NCI-H2029 (cell line): ENCODE data around the gene PSD2.

ENCODE experiments used
- DNase-seq: peaks from one replicate; lab custom pipeline; 2025; lab: John Stamatoyannopoulos, UW

PSD2 gene

DNA sequence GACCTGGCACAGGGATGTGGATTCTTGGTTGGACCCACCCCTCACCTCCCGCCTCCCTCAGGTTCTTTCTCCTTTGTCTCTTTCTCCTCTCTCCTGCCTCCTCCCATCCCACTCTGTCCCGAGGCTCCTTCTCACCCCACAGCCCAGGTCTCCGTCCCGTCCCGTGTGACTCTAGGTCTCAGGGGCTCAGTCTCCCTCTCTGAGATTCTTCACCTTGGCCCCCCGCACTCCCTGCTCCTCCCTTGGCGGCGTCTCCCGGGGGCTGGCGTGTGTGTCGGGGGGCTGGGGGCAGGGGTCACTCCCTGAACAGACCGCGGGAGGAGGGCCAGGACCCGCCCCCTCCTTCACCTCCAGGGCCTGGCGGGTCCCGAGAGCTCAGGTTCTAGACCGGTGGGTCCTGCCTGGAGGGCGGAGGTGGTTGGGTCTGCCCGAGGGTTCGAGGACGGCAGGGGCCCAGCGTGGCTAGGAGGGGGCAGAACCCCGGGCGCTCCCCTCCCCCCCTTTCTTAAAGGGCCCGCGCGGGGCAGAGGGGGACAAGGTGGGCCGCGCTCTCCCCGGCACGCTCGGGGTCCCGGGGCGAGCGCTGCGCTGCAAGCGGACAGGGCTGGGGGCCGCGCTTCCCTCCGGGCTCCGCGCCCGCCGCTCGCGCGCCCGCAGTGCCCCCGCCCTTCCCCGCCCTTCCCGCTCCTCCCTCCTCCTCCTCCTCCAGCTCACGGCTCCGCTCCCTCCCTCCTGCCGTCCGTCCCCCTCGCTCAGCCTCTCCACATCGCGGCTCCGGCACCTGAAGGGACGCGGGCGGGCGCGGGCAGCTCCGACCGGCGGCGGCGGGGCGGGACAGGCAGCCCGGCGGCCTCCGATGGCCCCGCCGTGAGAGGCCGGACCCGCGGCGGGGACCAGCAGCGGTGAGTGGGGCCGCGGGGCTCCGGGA, at the start of gene PSD2:
TSS of gene PSD2 (plus strand) at position 735 of the 928 bp plus-strand sequence. CDS start 13,633 bp downstream, outside the sequence.
- DNase-seq: peak; percentile 13

DNA sequence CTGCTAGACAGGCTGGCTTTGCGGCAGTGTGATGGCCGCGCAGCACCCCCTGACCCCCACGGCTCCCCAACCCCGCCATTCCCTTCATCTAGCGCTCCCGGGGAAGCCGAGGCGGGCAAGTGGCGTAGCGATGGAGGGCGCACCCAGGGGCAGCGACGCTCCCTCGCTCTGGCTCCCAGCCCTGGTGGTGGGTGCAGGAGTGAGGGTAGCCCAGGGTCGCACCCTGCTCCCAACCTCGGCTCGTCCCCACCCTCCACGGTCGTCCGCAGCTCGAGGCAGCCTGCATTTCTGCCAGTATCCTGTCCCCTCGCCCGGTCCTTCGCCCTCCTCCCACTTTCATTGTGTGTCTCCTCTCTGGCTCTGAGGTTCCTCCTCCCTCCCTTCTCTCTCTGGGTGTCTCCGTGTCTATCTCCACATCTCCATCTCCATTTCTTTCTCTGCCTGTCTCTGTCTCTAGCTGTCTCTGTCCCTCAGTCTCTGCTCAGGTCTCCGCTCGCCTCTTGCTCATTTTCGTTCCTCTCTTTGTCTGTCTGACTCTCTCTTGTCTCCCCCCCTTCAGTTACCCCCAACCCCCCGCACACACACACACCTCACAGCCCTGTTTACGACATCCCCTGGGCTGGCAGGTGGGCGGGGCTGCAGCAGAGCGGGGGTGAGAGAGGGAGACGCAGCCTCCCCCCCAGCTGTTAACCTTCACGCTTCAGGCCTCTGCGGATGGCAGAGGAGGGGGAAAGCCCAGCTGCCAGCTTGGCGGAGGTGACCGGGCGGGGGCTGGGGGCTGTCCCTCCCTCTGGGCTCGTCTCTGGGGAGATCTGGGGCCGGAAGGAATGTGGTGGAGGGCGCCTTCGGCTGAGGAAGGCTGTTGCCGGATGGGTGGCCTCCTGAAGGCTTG, 48.7 kb upstream of the PSD2 start:
- DNase-seq: no peak

DNA sequence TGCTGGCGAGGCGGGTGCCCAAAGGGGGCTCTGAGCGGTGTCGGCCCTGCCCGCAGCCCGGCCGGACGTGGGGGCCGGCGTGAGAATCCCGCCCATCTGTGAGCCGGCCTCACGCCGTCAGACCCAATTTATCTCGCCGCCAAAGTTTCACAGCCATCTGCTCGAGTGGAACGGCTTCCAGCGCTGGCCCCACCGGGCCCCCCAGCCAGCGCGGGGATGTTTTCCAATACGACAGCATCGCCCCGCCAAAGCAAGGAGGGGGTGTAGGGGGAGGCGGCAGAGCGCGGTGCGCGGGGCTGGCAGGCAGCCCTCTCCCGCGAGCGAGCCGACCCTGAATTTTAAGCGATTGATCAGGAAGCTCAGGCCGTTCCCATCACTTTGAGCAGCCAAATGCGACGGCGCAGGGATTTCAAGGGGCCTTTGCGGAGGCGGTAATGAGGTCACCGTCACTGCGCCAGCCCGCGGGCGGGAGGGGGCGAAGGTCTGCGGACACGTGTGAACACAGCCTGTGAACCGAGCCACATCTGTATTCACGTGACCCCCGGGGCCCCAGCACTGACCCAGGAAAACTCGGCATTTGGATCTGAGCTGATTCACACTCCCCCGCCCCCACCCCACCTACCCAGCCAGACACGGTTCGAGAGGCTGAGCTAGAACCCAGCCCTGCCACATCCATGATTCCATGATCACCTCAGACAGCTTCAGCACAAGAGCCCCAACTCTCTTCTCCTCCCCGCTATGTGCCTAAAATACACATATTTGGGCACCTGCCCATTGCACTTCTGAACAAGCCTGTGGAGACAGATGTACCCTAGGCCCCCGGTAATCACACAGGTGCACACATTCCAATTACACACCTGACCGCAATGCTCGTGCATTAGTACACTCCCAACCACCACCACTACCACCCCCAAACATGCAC, 47.8 kb upstream of the PSD2 start:
- peak; percentile 18 for DNase-seq

DNA sequence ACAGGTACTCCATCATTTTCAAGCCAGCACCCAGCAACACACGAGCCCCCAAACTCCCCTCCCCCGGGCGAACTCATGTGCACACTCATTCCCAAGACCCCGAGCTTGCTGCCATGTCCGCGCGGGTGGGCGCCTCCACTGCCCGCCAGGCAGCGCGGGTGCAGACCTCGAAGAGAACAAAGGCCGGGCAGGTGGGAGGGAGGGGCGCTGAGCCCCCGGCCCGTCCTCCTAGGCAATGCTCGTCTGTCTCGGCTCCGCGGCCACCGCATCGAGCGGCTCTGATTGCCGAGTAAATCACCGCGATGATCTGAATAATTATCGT, 47.1 kb upstream of the PSD2 start:
- no peak for DNase-seq

DNA sequence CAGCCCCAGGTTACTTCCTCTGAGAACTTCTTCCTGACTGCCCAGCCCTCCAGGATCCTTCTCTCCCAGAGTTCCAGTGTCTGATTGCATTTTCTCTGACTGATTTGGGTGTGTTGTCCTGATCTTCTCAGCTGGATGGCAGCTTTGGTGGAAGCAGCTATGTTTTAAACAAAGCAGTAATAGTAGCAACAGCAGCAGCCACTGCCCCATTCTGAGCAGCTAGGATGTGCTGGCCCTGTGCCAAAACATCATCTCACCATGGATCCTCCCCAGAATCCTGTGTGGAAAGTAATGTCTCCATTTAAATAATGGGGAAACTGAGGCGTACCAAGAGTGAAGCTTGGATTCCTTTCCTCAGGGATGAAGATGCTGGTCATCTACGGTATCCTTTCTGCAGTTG, 46.4 kb upstream of the PSD2 start:
- no peak for DNase-seq

DNA sequence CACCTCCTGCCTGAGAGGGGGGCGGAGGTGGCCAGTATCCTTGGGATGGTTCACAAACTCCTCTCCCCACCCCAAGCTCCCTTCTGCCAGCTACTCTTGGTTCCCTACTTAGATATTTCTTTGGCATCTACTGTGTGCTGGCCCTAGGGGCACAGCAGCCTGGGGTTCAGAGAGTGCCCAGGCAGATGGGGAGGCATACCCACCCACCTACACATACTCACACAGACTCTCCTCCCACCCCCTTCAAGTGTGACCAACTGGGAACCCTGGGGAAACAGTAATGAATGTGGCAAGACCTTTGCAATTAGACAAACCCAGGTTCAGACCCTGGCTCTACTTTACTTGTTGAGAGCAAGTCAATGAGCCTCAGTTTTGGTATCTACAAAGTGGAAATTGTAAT, 44.4 kb upstream of the PSD2 start:
- no peak for DNase-seq

DNA sequence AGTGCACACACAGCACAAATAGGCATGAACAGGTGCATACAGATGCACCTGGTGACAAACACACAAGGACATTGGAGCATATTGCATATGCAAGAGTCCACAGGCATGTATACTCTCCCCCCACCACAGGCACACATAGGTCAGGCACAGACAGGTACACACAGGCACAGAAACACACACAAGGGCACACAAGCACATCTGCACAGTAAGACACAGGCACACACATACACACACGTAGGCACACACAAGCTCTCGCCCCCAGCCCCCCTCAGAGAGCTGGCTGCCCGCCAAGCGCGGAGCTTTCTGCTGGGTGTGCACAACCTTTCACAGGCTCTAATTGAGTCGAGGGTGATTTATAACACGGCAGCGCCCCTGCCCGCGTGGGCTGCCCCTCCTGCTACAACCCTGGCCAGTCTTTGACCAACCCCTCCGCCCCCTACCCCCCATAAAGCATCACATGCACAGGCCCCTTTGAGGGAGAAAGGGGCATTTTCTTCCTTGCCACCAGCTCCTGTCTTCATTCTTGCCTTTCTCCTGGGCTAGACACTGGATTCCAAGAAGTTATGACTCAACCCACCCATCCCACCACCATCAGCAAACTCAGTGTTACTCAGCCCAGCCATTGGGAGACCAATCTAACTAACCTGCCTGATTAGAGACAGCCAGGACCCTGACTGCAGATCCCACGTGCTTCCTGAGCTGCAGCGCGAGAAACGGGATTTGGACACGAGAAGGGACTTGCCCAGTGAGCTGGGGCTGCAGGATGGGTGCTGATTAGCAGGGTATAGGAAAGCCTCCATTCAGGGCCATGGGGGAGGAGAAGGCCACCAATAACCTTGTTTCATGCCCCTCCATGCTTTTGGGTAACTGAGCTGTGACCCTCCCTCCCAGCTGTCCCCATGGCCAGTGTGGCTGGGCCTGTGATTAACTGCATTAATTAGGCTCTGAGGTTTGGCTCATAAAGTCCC, 42.8 kb upstream of the PSD2 start:
- no peak for DNase-seq

DNA sequence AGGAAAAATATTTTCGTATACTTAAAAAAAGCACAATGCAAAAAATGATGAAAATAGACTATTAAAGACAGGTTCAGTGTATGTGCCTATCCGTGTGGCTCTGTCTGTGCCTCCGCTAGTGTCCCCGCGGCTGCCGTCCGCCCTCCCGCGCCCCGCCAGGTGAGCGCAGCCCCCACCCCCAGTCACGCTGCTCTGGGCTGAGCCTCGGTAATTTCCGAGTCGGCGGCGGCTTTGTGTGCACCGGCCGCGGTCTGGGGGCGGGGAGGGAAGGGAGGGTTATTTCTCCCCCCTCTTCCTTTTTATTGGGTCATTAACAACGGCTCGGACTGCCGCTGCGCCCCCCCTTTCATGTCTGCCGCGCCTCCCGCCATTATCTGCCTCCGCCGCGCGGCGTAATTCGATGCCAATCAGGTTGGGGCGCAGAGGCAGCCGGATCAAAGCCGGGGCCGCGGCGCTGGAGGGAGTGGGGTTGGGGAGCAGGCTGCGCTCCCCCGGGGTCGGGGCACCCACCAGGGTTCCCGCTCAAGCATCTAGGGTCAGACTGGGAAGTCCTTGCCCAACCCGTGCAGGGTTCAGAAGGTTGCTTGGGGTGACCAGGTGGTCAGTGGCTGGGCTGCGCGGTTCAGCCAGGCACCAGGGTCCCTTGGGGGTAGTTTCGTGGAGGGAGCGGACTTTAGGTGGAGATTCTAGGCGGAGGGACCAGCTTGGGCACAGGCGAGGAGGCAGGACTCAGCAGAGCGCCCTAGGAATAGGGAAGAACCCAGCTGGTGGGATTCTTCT, 39.5 kb upstream of the PSD2 start:
- no peak for DNase-seq

DNA sequence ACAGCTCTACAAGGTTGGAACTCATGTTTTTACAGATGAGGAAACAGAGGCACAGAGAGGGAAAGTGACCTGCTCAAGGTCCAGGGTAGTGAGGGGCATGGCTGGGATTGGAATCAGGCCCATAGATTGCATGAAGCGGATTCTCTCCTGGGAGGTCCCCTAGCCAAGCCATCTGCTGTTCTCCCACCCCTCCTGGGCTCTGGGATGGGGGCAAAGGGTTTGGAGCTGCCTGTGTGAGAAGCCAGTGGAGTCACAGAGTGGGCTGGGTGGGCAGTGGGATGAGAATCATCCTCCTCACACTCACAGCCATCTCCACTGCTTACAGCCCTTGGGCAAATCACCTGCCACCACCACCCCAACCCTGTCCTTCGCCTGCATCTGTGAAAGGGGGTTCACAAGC, 38.6 kb upstream of the PSD2 start:
- DNase-seq: no peak

DNA sequence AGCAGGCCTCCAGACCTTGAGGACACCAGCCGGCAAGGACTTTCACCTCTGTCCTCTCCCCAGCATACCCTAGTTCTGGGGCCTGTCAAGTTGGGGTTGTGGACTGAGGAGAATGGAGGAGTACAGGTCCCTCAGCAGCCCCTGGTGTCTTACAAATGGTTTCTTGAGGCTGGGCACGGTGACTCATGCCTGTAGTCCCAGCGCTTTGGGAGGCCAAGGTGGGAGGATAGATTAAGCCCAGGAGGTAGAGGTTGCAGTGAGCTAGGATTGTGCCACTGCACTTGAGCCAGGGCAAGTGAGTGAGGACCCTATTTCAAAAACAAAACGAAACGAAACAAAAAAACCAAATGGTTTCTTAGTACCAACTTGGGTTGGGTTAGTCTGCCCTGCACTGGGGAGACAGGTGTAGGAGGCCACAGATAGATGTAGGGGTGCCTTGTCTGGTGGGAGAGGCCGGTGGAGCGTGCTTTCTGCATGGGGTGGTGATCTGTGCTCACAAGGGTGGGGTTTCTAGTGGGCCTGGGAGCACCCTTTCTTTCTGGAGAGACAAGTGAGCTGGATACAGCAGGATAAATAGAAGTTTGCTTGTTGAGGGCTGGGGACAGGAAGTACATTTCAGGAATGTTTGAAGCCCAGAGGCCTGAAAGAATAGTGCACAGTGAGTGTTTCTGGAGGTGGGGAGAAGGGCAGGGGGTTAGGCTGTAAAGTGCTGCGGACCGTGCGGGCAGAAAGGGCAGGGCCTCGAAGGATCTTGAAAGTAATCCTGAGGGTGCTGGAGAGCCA, 37.7 kb upstream of the PSD2 start:
- DNase-seq: no peak

DNA sequence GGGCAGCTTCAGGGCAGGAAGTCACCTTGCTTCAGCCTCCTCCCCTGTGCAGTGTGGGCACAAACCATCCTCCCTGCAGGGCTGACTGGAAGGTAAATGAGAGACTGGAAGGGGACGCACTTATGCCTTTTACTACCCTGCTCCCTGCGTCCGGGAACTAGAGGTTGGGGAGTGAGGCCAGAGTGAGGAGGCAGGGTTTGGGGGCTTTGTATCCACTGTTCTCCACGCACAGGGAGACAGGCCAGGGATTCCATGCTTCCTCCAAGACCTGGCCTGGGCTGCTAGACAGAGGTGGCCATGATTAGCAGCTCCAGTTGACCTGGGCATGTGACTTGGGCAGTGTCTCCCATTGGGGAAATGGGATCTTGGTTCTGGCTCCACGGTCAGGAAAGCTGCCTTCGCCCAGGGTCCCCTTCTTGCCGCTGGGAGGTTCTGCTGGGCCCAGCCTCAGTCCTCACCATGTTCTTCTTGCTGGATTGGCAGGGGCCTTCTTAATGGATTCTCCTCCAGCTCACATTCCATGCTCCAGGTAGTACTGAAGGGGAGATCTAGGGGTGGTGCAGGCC, 37.0 kb upstream of the PSD2 start:
- no peak for DNase-seq

DNA sequence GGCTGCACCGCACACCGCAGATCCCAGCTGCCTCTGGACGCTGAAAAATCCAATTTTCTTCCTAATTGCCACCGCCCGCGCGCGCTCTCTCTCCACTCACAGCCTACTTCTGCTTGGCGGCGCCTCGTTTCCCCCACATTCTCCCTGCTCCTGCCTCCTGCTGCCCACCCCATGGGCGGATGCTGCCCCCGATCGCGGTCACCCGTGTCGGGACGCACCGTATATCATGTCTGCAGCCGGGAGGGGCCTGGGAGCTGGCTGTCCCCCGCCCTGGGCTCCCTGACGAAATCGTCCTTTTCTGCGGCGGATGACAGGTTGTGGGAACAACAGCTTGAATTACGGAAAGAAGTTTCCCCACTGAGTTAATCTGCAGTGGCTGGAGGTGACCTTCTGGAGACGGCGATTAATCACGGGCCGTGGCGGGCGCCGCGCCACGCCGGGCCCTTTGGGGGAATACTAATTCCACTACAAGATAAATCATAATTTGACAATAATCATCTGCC, 36.3 kb upstream of the PSD2 start:
- DNase-seq: no peak

DNA sequence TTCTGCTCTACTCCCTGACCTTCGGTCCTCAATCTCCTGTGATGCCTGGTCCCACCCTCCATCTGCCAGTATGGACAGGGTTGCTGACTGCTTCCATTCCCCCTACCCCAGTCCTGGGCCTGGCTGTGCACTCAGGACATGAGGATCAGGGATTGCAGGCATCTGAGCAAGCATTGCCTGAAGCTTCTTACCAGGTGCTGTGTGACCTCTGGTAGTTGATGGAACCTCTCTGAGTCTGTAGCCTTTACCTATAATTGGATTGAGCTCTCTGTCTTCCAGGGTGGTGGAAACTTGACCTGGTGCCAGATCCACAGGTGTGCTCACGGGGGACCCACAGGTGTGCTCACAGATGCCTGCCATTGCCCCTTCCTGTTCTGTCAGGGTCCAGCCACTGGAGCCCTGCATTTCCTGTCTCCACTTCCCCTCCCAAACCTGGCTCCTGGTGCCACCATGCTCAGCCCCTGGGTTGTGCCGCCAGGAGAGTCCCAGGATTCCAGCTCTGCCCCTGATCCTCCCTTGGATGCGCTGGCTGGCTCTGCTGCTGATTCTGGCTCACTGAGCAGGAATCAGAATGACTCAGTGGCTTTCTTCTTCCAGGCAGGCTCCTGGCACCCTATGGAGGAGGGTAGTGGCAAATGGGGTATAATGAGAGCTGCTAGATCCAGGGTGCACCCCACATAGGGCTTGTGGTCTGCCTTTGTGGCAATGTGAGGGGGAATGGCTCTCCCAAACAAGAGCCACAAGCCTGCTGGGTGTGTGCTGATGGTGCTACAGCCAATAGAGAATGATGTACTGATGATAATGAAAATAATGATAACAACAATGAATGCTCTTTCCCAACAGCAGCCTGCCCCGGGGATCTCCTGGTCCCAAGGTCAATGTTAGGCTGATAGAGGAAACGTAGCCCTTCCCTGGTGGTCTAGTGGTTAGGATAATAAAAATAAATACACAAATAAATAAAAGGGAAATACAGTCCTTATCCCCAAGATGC, 35.2 kb upstream of the PSD2 start:
- DNase-seq: no peak

DNA sequence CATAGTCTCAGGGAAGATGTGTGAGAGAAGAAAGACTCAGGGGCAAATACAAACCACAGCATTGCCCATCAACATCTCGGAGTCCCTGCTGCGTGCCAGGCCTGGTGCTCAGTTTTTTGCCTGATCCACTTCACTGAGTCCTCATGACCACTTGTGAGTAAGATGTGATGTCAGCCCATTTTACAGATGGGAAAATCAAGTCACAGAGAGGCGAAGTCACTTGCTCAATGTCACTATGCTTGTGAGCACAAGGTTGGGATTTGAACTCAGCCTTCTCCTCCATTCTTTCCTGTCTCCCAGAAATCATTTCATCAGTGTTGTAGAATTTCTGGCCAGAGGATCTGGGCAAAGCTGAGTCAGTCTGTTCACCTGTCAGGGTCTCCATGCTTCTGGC, 34.6 kb upstream of the PSD2 start:
- no peak for DNase-seq

DNA sequence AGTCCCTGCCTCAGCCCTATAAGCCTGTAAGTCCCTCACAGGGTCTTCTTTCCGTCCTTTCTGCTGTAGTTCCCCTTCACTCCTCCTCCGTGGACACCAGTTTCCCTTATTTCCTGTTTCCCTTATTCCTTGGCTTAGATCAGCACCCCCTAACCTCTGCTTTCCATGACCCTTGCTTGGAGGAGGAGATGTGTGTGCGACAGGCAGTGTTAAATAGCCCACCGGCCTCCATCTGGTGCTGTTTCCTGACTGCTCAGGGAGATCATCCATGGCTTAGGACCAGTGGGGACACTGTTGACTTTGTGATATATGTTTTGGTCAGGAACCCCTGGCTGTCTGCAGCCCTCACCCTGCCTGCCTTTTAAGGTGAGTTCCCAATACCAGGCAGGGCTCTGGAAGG, 34.1 kb upstream of the PSD2 start:
- no peak for DNase-seq

DNA sequence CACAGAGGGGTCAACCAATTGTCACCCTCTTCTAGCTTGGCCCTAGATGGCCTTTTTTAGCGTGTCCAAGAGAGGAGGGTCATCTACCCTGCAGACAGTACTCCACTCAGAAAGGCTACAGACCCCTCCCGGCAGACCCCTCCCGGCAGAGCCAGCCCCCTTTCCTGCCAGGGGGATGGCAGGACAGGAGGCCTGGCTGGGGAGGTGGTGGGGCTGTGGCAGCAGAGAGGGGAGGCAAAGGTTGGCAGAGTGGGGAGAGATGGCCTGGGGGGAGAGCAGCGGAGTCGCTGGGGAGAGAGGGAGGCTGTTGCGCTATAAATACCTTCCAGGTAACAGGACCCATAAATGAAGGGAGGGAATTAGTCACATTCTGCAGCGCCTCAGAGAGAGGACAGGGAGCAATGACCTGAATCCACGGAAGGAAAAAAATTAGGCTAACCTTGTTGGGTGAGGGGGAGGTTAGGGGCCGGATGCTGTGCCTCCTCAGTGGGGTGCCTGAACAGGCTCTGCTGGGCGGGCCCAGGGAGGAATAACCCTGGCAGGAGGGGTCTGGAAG, 32.9 kb upstream of the PSD2 start:
- DNase-seq: no peak

DNA sequence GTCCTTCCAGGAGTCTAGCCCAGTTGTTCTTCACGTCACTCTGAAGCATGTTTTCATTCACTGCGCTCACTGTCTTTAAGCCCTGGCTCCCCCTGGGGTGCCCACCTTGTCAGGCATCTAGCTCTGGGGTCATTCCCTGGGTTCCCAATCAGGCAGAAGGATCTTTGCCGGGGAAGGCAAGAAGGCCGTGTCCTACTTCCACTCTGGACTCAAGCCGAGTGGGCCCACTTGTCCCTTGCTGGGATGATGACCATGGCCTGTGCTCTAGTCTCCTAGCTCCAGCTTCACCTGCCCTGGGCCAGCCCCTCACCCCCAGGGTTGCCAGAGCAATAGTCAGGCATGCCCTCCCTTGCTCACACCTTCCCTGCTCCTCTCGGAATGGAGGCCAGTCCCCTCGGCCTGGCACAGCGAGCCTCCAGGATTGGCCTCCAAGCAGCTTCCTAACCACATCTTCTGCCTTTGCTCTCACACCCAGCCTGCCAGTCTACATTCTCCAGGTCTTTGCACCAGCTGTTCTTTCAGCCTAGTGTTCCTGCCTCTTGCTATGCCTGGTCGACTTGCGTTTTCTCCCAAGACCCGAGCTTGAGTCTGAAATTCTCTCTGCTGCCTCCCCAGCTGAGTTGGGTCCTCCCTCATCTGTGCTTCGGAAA, 32.2 kb upstream of the PSD2 start:
- no peak for DNase-seq
